HG03575 (cell line): ENCODE results near the gene ACTMAP.
"Not testable (repeated sequence)": the region's sequence is repeated elsewhere in the genome, so short reads cannot be mapped to it uniquely, and the experiment has no call there.

Source experiments
- ATAC-seq: cut with Tn5 transposase; IDR thresholded peaks from one replicate; pipeline ENCODE4 v1.9.1; 2021; ENCODE audit not compliant: unreplicated experiment, insufficient number of reproducible peaks, low FRiP score; ENCODE audit errors: extremely low read depth

Gene ACTMAP

GRCh38 chr19:40776932-40777644 lies 26.8 kb upstream of the ACTMAP start:
- peak; percentile 46 for ATAC-seq

GRCh38 chr19:40776364-40776763 lies 26.1 kb upstream of the ACTMAP start:
- no peak for ATAC-seq

GRCh38 chr19:40775632-40776022 lies 25.4 kb upstream of the ACTMAP start:
- ATAC-seq: no peak

DNA sequence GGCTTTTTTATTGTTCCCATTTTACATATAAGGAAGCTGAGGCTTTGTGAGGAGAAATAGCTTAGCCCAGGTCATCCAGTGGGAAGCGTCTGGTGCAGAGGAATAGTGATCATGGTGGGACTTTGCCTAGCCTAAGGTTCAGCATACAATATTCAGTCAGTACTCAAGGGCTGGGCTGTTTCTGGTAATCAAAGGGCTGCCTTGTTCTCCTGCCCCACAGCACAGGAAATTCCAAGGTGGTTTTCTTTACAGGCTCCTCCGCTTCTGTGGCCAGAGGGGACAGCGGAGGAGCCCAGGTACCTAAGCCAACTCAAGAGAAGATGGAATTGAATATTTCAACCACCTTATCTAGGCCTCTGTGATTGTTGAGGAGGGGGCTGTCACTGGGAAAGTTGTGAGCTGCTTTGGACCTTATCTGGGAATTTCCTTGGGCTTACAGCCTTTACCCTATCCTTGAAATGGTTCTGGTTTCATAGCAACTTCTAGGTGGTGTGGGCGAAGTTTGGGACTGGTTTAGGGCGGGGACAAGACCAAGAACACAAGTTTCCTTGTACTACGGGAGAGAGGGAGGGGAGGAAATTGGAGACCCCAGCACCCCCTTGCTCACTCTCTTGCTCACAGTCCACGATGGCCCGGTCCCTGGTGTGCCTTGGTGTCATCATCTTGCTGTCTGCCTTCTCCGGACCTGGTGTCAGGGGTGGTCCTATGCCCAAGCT lies 24.8 kb upstream of the ACTMAP start, which contains the start of gene MIA:
MIA (plus strand) TSS at position 606 of the 716 bp plus-strand sequence; CDS start at position 628, 22 bp downstream.
- no peak for ATAC-seq

GRCh38 chr19:40771101-40771862 lies 21.0 kb upstream of the ACTMAP start:
- ATAC-seq: not testable (repeated sequence)

- ATAC-seq: no peak
Measured at GRCh38 chr19:40768869-40769268, 18.6 kb upstream of the ACTMAP start.

- not testable (repeated sequence) for ATAC-seq
Measured at GRCh38 chr19:40766385-40766784, 16.1 kb upstream of the ACTMAP start.

- ATAC-seq: no peak
Measured at GRCh38 chr19:40763963-40764362, 13.7 kb upstream of the ACTMAP start.

DNA sequence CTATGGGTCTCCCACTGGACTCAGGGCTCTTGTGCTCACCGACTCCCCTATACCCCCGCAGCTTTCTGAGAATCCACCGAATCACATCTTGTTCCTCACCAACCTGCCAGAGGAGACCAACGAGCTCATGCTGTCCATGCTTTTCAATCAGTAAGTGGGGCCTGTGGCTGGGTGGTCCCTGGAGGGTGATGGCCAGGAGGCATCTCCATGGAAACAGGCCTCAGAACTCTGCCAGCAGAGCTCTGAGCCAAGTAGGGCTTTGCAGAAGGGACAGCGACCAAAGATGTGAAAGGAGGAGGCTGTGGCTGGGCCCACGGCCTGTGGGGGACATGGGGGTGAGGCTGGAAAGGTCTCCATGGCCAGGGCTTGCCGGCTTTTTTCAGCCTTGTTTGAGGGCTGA lies 13.2 kb upstream of the ACTMAP start:
- no peak for ATAC-seq

DNA sequence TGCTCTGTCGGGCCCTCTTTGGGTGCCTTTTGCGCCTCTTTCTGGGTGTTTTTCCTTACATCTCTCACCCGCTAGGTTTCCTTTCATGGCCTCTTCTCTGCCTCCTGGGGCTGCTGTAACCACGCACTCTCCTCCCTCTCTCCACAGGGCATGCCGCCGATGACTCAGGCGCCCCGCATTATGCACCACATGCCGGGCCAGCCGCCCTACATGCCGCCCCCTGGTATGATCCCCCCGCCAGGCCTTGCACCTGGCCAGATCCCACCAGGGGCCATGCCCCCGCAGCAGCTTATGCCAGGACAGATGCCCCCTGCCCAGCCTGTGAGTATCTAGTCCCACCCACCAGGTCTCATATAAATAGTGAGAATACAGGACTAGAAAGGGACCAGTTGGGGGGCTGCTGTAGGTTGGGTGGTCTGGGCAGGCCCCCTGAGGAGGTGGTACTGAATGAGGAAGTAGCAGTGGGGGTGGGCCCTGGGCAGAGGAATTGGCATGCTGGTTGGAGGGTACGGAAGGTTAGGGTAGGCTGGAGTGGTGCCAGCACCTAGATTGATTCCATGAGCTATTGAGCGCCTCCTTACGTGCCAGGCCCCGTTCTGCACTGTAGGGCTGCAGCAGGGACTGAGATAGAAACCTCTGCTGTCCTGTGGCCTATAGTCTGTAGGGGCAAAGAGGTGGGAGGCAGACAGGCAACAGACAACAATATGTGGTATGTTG lies 12.6 kb upstream of the ACTMAP start:
- no peak for ATAC-seq

DNA sequence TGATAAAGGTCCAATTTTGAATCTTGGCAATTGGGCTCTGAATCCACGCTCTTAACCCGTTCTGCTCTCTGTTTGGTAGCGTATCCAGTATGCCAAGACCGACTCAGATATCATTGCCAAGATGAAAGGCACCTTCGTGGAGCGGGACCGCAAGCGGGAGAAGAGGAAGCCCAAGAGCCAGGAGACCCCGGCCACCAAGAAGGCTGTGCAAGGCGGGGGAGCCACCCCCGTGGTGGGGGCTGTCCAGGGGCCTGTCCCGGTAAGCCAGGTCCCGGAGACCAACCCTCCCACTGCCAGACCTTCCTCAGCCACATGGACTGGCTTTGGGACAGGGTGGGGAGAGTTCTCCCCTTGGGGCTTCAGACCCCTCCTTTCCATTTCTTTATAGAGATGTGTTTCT lies 9.1 kb upstream of the ACTMAP start:
- ATAC-seq: no peak

- no peak for ATAC-seq
Measured at GRCh38 chr19:40758491-40758890, 8.2 kb upstream of the ACTMAP start.

- ATAC-seq: no peak
Measured at GRCh38 chr19:40756502-40757110, 6.3 kb upstream of the ACTMAP start.

- no peak for ATAC-seq
Measured at GRCh38 chr19:40755791-40756190, 5.5 kb upstream of the ACTMAP start.

- ATAC-seq: no peak
Measured at GRCh38 chr19:40755248-40755624, 5.0 kb upstream of the ACTMAP start.

- ATAC-seq: no peak
Measured at GRCh38 chr19:40754611-40755247, 4.5 kb upstream of the ACTMAP start.

GRCh38 chr19:40752257-40752781 lies 2.0 kb upstream of the ACTMAP start:
- no peak for ATAC-seq

DNA sequence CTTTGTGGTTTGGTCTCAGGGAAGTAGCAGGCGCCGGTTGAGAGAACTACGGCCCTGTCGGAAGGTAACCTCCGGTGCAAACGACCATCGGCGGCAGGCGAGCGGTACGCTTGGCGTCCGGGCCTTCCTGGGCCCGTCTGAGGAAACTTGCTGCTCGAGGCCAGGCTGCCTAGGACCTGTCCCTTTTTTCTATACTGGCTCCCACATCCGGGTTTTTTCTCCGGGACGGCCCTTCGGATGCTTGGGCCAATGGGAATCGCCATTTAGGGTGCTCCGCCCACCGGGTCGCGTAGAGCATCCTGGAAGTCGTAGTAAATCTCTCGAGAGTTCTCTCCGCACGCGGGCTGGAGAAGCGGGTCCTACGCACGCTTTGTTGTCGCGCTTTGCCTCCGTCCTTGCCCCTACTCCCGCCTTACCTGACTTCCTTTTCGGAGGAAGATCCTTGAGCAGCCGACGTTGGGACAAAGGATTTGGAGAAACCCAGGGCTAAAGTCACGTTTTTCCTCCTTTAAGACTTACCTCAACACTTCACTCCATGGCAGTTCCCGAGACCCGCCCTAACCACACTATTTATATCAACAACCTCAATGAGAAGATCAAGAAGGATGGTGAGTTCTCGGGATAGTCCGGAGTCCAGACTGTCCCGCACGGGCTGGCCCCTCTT lies 729 bp upstream of the ACTMAP start, which contains the start of gene SNRPA:
SNRPA (plus strand) TSS at position 330 of the 664 bp plus-strand sequence; CDS start at position 536, 206 bp downstream.
- peak; percentile 31 for ATAC-seq
